ENCODE measurements around the gene KLK4. TPM values are rescaled to one million over a fixed set of nuclear protein-coding genes. Genes with fewer than 3 reads are reported as not detected.

Gene KLK4
- total RNA-seq, 2 experiments from 2014 or later: not detected

GRCh38 chr19:50875795-50876422 is 35.3 kb downstream of the KLK4 start:
- Mint-ChIP-seq H3K4me1 (no peaks in the 10 kb centered on the region), H3K27ac (no peak overlapping the region), H3K36me3 (ENCODE audit: low read depth) (no peaks in the 10 kb centered on the region), H3K4me3 (no peak overlapping the region), H3K27me3 (peaks cover 35% of the 10 kb centered on the region), H3K9me3 (ENCODE audit: low read depth) (no peaks in the 10 kb centered on the region)
- intact Hi-C loops (cut with DNase I, micrococcal nuclease): no loop called here
- ATAC-seq (no peak), DNase-seq (no peak)
- POLR2A ChIA-PET: no interaction called here
- CTCF ChIA-PET: interaction anchor here (0.6 kb wide), 2 partner anchors 60 to 686 kb away, joined by 3 to 5 read pairs; no protein-coding TSS in a partner anchor

- ChIA-PET POLR2A (interaction anchor here (0.6 kb wide), 1 partner anchor 92 kb away, joined by 5 read pairs; no protein-coding TSS in a partner anchor), CTCF (no interaction called here)
- Mint-ChIP-seq H3K9me3 (ENCODE audit: low read depth) (no peaks in the 10 kb centered on the region), H3K36me3 (ENCODE audit: low read depth) (no peaks in the 10 kb centered on the region), H3K27me3 (peaks cover 25% of the 10 kb centered on the region), H3K4me3 (no peak overlapping the region), H3K27ac (no peak overlapping the region), H3K4me1 (no peaks in the 10 kb centered on the region)
- intact Hi-C loops (cut with DNase I, micrococcal nuclease): no loop called here
- DNase-seq (no peak), ATAC-seq (no peak)
Measured at GRCh38 chr19:50874211-50874610, 37.0 kb downstream of the KLK4 start.

- H3K9me3 Mint-ChIP-seq (ENCODE audit: low read depth): no peaks in the 10 kb centered on the region
- peaks cover 21% of the 10 kb centered on the region for H3K27me3 Mint-ChIP-seq
- H3K4me3 Mint-ChIP-seq: no peak within 1 kb of the TSS
- no peaks in the 10 kb centered on the region for H3K4me1 Mint-ChIP-seq
- ATAC-seq (no peak), DNase-seq (no peak)
- intact Hi-C loops (cut with DNase I, micrococcal nuclease): no loop called here
- POLR2A ChIA-PET: no interaction called here
- H3K27ac Mint-ChIP-seq: no peak within 1 kb of the TSS
- CTCF ChIA-PET: interaction anchor here (0.7 kb wide), 1 partner anchor 21 kb away, joined by 3 read pairs; no protein-coding TSS in a partner anchor
- no peaks in the 10 kb centered on the region for H3K36me3 Mint-ChIP-seq (ENCODE audit: low read depth)
Measured at GRCh38 chr19:50873056-50873455, 38.1 kb downstream of the KLK4 start, which contains the start of gene KLK2. KLK2 (plus strand) TSS chr19:50873439; CDS start chr19:50873474, 35 bp downstream.

GRCh38 chr19:50870417-50871089 is 40.6 kb downstream of the KLK4 start:
- CTCF ChIA-PET: interaction anchor here (0.9 kb wide), 1 partner anchor 35 kb away, joined by 4 read pairs; no protein-coding TSS in a partner anchor
- no peak overlapping the region for H3K4me3 Mint-ChIP-seq
- peak; percentile 47 for DNase-seq
- H3K9me3 Mint-ChIP-seq (ENCODE audit: low read depth): no peaks in the 10 kb centered on the region
- no peaks in the 10 kb centered on the region for H3K36me3 Mint-ChIP-seq (ENCODE audit: low read depth)
- POLR2A ChIA-PET: no interaction called here
- intact Hi-C loops (cut with DNase I, micrococcal nuclease): no loop called here
- no peak for ATAC-seq
- peaks cover 31% of the 10 kb centered on the region for H3K27me3 Mint-ChIP-seq
- no peaks in the 10 kb centered on the region for H3K4me1 Mint-ChIP-seq
- no peak overlapping the region for H3K27ac Mint-ChIP-seq

- no peaks in the 10 kb centered on the region for H3K9me3 Mint-ChIP-seq (ENCODE audit: low read depth)
- intact Hi-C loops (cut with DNase I, micrococcal nuclease): no loop called here
- ChIA-PET POLR2A (interaction anchor here (0.6 kb wide), 1 partner anchor 50 kb away, joined by 4 read pairs; no protein-coding TSS in a partner anchor), CTCF (interaction anchor here (0.9 kb wide), 1 partner anchor 36 kb away, joined by 4 read pairs; no protein-coding TSS in a partner anchor)
- no peaks in the 10 kb centered on the region for H3K36me3 Mint-ChIP-seq (ENCODE audit: low read depth)
- H3K4me3 Mint-ChIP-seq: no peak overlapping the region
- DNase-seq (no peak), ATAC-seq (no peak)
- no peaks in the 10 kb centered on the region for H3K4me1 Mint-ChIP-seq
- H3K27ac Mint-ChIP-seq: no peak overlapping the region
- H3K27me3 Mint-ChIP-seq: peaks cover 34% of the 10 kb centered on the region
Measured at GRCh38 chr19:50869479-50869878, 41.7 kb downstream of the KLK4 start.

- peaks cover 40% of the 10 kb centered on the region for H3K27me3 Mint-ChIP-seq
- no peaks in the 10 kb centered on the region for H3K4me1 Mint-ChIP-seq
- intact Hi-C loops (cut with DNase I, micrococcal nuclease): no loop called here
- CTCF ChIA-PET: no interaction called here
- H3K9me3 Mint-ChIP-seq (ENCODE audit: low read depth): no peaks in the 10 kb centered on the region
- POLR2A ChIA-PET: no interaction called here
- DNase-seq (no peak), ATAC-seq (no peak)
- no peaks in the 10 kb centered on the region for H3K36me3 Mint-ChIP-seq (ENCODE audit: low read depth)
- H3K27ac Mint-ChIP-seq: no peak overlapping the region
- H3K4me3 Mint-ChIP-seq: no peak overlapping the region
Measured at GRCh38 chr19:50861496-50862286, 49.5 kb downstream of the KLK4 start.

- no peaks in the 10 kb centered on the region for H3K36me3 Mint-ChIP-seq (ENCODE audit: low read depth)
- peaks cover 37% of the 10 kb centered on the region for H3K27me3 Mint-ChIP-seq
- intact Hi-C loops (cut with DNase I, micrococcal nuclease): no loop called here
- ChIA-PET POLR2A (no interaction called here), CTCF (no interaction called here)
- H3K27ac Mint-ChIP-seq: no peak overlapping the region
- no peak overlapping the region for H3K4me3 Mint-ChIP-seq
- H3K4me1 Mint-ChIP-seq: no peaks in the 10 kb centered on the region
- no peak for DNase-seq
- no peaks in the 10 kb centered on the region for H3K9me3 Mint-ChIP-seq (ENCODE audit: low read depth)
- no peak for ATAC-seq
Measured at GRCh38 chr19:50861010-50861409, 50.2 kb downstream of the KLK4 start.

GRCh38 chr19:50859849-50860248 is 51.3 kb downstream of the KLK4 start:
- Mint-ChIP-seq H3K27ac (no peak overlapping the region), H3K9me3 (ENCODE audit: low read depth) (no peaks in the 10 kb centered on the region), H3K4me3 (no peak overlapping the region), H3K36me3 (ENCODE audit: low read depth) (no peaks in the 10 kb centered on the region), H3K27me3 (peaks cover 46% of the 10 kb centered on the region), H3K4me1 (no peaks in the 10 kb centered on the region)
- ChIA-PET CTCF (no interaction called here), POLR2A (no interaction called here)
- intact Hi-C loops (cut with DNase I, micrococcal nuclease): no loop called here
- no peak for DNase-seq
- ATAC-seq: no peak

- Mint-ChIP-seq H3K27me3 (peaks cover 51% of the 10 kb centered on the region), H3K4me1 (no peaks in the 10 kb centered on the region), H3K4me3 (no peak overlapping the region), H3K36me3 (ENCODE audit: low read depth) (no peaks in the 10 kb centered on the region), H3K9me3 (ENCODE audit: low read depth) (no peaks in the 10 kb centered on the region), H3K27ac (no peak overlapping the region)
- intact Hi-C loops (cut with DNase I, micrococcal nuclease): no loop called here
- ChIA-PET CTCF (no interaction called here), POLR2A (no interaction called here)
- no peak for ATAC-seq
- no peak for DNase-seq
Measured at GRCh38 chr19:50858886-50859285, 52.3 kb downstream of the KLK4 start.

GRCh38 chr19:50857366-50857765 is 53.8 kb downstream of the KLK4 start:
- Mint-ChIP-seq H3K4me1 (no peaks in the 10 kb centered on the region), H3K9me3 (ENCODE audit: low read depth) (no peaks in the 10 kb centered on the region), H3K27me3 (peaks cover 48% of the 10 kb centered on the region), H3K36me3 (ENCODE audit: low read depth) (no peaks in the 10 kb centered on the region), H3K4me3 (no peak overlapping the region), H3K27ac (no peak overlapping the region)
- intact Hi-C loops (cut with DNase I, micrococcal nuclease): no loop called here
- no peak for DNase-seq
- CTCF ChIA-PET: no interaction called here
- POLR2A ChIA-PET: no interaction called here
- no peak for ATAC-seq

All from activated CD4-positive, alpha-beta T cell treated with anti-CD3 and anti-CD28 coated beads for 36 hours (primary cell).